Transverse colon (tissue), 3 donors: ENCODE data around the gene PLEKHG4B.

ENCODE experiments used
- EP300 ChIP-seq: sonication (generic); formaldehyde crosslinking; IDR thresholded peaks from one replicate; pipeline ENCODE4 v1.6.1; 2017; ENCODE audit warnings: antibody characterized with exemption, low read depth
- TF ChIP-seq, protein P1 (sequence below), 5 experiments: fragments of 200-600 bp in 3 of 5; fragments of 450-650 bp in 2 of 5; sonication (generic) in 3 of 5; IDR thresholded peaks; 1 replicate in 2 of 5; 2 replicates in 3 of 5; pipeline ENCODE4 v1.5.1; 2016 to 2017; ENCODE audit warnings: antibody characterized with exemption in 5 of 5, inconsistent platforms in 3 of 5, mild to moderate bottlenecking in 2 of 5, moderate library complexity in 1 of 5

DNA sequence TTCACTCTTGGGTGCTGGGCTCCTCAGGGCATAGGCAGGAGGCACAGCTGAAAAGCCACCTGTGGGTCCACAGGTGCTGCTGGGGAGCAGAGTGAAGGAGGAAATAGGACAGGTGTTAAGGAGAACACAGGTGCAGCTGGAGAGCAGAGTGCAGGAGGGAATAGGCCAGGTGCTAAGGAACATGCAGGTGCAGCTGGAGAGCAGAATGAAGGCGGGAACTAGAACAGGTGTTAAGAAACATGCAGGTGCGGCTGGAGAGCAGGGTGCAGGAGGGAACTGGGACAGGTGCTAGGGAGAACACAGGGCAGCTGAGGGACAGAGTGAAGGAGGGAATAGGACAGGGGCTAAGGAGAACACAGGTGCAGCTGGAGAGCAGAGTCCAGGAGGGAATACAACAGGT lies 43.8 kb upstream of the PLEKHG4B start:
- TF ChIP-seq, protein P1, sequence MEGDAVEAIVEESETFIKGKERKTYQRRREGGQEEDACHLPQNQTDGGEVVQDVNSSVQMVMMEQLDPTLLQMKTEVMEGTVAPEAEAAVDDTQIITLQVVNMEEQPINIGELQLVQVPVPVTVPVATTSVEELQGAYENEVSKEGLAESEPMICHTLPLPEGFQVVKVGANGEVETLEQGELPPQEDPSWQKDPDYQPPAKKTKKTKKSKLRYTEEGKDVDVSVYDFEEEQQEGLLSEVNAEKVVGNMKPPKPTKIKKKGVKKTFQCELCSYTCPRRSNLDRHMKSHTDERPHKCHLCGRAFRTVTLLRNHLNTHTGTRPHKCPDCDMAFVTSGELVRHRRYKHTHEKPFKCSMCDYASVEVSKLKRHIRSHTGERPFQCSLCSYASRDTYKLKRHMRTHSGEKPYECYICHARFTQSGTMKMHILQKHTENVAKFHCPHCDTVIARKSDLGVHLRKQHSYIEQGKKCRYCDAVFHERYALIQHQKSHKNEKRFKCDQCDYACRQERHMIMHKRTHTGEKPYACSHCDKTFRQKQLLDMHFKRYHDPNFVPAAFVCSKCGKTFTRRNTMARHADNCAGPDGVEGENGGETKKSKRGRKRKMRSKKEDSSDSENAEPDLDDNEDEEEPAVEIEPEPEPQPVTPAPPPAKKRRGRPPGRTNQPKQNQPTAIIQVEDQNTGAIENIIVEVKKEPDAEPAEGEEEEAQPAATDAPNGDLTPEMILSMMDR (IDR thresholded peaks at IDR 0.05) = no peak
- TF ChIP-seq EP300 = no peak
